Liver (tissue), 9 donors: ENCODE data around the gene CHRNA9. TPM values are rescaled to one million over a fixed set of nuclear protein-coding genes. Genes with fewer than 3 reads are reported as not detected.

ENCODE experiments used
- DNase-seq: peaks from one replicate; pipeline ENCODE4 v3.0.0-alpha.2; 2017; ENCODE audit warnings: low spot score
- H3K27ac ChIP-seq, 2 donors: one replicate each; pipeline ENCODE4 v1.7.0; 2013; ENCODE audit warnings: inconsistent platforms in 2 of 2, low read length in 2 of 2, control low read depth in 1 of 2, low read depth in 1 of 2, mild to moderate bottlenecking in 1 of 2
- H3K27me3 ChIP-seq, 4 donors: one replicate each; pipeline versions ENCODE4 v1.6.1 to v1.7.0; 2013; ENCODE audit warnings: low read length in 3 of 4, inconsistent platforms in 1 of 4, mild to moderate bottlenecking in 1 of 4, moderate library complexity in 1 of 4; ENCODE audit not compliant: control insufficient read depth in 4 of 4, insufficient read depth in 4 of 4
- H3K36me3 ChIP-seq, 4 donors: one replicate each; pipeline versions ENCODE4 v1.6.1 to v1.7.0; 2013; ENCODE audit warnings: low read length in 3 of 4, mild to moderate bottlenecking in 3 of 4, low read depth in 1 of 4, moderate library complexity in 1 of 4; ENCODE audit not compliant: control insufficient read depth in 4 of 4, insufficient read depth in 3 of 4
- H3K4me1 ChIP-seq, 4 donors: one replicate each; pipeline versions ENCODE4 v1.6.1 to v1.7.0; 2013; ENCODE audit warnings: low read length in 3 of 4, mild to moderate bottlenecking in 3 of 4, moderate library complexity in 1 of 4; ENCODE audit not compliant: control insufficient read depth in 4 of 4, insufficient read depth in 4 of 4
- H3K4me3 ChIP-seq, 3 donors: one replicate each; pipeline versions ENCODE4 v1.6.1 to v1.7.0; 2013; ENCODE audit warnings: low read length in 3 of 3, control low read depth in 1 of 3, low read depth in 1 of 3, mild to moderate bottlenecking in 1 of 3
- H3K9ac ChIP-seq, 2 donors: one replicate each; pipeline ENCODE4 v1.7.0; 2013; ENCODE audit warnings: low read length in 2 of 2, mild to moderate bottlenecking in 2 of 2, moderate library complexity in 2 of 2, control low read depth in 1 of 2, low read depth in 1 of 2
- H3K9me3 ChIP-seq, 4 donors: one replicate each; pipeline versions ENCODE4 v1.6.1 to v1.7.0; 2013; ENCODE audit warnings: low read length in 3 of 4; ENCODE audit not compliant: control insufficient read depth in 4 of 4
- ATF3 ChIP-seq: IDR thresholded peaks from 2 replicates; pipeline ENCODE4 v1.6.1; 2016; ENCODE audit warnings: antibody characterized with exemption
- CTCF ChIP-seq: fragments of 150-350 bp; IDR thresholded peaks from 2 replicates; pipeline ENCODE4 v1.5.1; 2017; ENCODE audit warnings: improper control_type of control experiment, low read depth, low read length; ENCODE audit not compliant: missing input control
- EGR1 ChIP-seq, 2 donors: IDR thresholded peaks; 2 replicates each; pipeline ENCODE4 v1.6.1; 2016 to 2018; ENCODE audit warnings: antibody characterized with exemption in 2 of 2, low read depth in 2 of 2
- FOXA1 ChIP-seq: IDR thresholded peaks from 2 replicates; pipeline ENCODE4 v1.6.1; 2016; ENCODE audit warnings: antibody characterized with exemption
- FOXA2 ChIP-seq: IDR thresholded peaks from 2 replicates; pipeline ENCODE4 v1.6.1; 2016; ENCODE audit warnings: antibody characterized with exemption
- GABPA ChIP-seq, 2 donors: IDR thresholded peaks in 1 of 2; conservative IDR thresholded peaks in 1 of 2; 2 replicates each; pipeline ENCODE4 v1.6.1; 2016; ENCODE audit warnings: antibody characterized with exemption in 2 of 2, mild to moderate bottlenecking in 1 of 2, moderate library complexity in 1 of 2
- HNF4A ChIP-seq, 2 donors: conservative IDR thresholded peaks; 2 replicates each; pipeline ENCODE4 v1.6.1; 2016; ENCODE audit warnings: antibody characterized with exemption in 2 of 2, mild to moderate bottlenecking in 2 of 2
- HNF4G ChIP-seq: IDR thresholded peaks from 2 replicates; pipeline ENCODE4 v1.6.1; 2016; ENCODE audit warnings: antibody characterized with exemption
- JUND ChIP-seq, 2 donors: IDR thresholded peaks; 2 replicates each; pipeline ENCODE4 v1.6.1; 2016; ENCODE audit warnings: antibody characterized with exemption in 2 of 2
- MAX ChIP-seq: IDR thresholded peaks from 2 replicates; pipeline ENCODE4 v1.6.1; 2016; ENCODE audit warnings: antibody characterized with exemption
- NR2F2 ChIP-seq: IDR thresholded peaks from 2 replicates; pipeline ENCODE4 v1.6.1; 2016; ENCODE audit warnings: antibody characterized with exemption
- RAD21 ChIP-seq, 2 donors: IDR thresholded peaks; 2 replicates each; pipeline ENCODE4 v1.6.1; 2016; ENCODE audit warnings: antibody characterized with exemption in 2 of 2, mild to moderate bottlenecking in 2 of 2
- SP1 ChIP-seq: IDR thresholded peaks from 2 replicates; pipeline ENCODE4 v1.6.1; 2018; ENCODE audit warnings: antibody characterized with exemption, mild to moderate bottlenecking
- TAF1 ChIP-seq: conservative IDR thresholded peaks from 2 replicates; pipeline ENCODE4 v1.6.1; 2016; ENCODE audit warnings: antibody characterized with exemption, mild to moderate bottlenecking
- YY1 ChIP-seq: IDR thresholded peaks from 2 replicates; pipeline ENCODE4 v1.6.1; 2016; ENCODE audit warnings: antibody characterized with exemption, mild to moderate bottlenecking
- ZBTB33 ChIP-seq: IDR thresholded peaks from 2 replicates; pipeline ENCODE4 v1.6.1; 2016; ENCODE audit warnings: antibody characterized with exemption
- WGBS: extraction: QIAGEN DNeasy Blood & Tissue Kit; methylation state at CpG from one replicate; pipeline ENCODE4 v1.1.7; 2013; 5-methylcytosine and 5-hydroxymethylcytosine counted together
- polyA plus RNA-seq, 2 donors: library from polyadenylated mRNA; stranded (reverse) in 1 of 2; unstranded in 1 of 2; fragments of 200-250 nt in 1 of 2; fragments of >200 nt in 1 of 2; fragmentation: Nextera tagmentation in 1 of 2; extraction: Ambion mirVana in 1 of 2; gene quantifications; one replicate each; pipeline versions ENCODE4 v1.2.1 to v1.2.3, GENCODE V29; 2013 to 2015
- total RNA-seq, 2 donors: library from RNA; depleted of rRNA; stranded (reverse); fragments of >200 nt; gene quantifications; one replicate each; pipeline ENCODE4 v1.2.3, GENCODE V29; 2014
- donor health status: healthy.
- donor health status: healthy.
- donor health status: healthy.
- donor health status: healthy.
- donor health status: healthy.

Gene CHRNA9
- total and polyA plus RNA-seq, 4 donors = not detected

- Histone ChIP-seq H3K9ac (no peak overlapping the region), H3K9me3 (no peaks in the 10 kb centered on the region), H3K27me3 (no peaks in the 10 kb centered on the region), H3K36me3 (no peaks in the 10 kb centered on the region), H3K4me1 (no peaks in the 10 kb centered on the region), H3K4me3 (no peak overlapping the region), H3K27ac (no peak overlapping the region)
- 81% methylated on average over 2 of the region's 2 CpGs for WGBS
- no peak for DNase-seq
- TF ChIP-seq GABPA (IDR thresholded peaks at IDR 0.05 in 1 of 2, conservative IDR thresholded peaks at IDR 0.05 in 1 of 2) = no peak
- TF ChIP-seq TAF1 = no peak
- no peak for TF ChIP-seq FOXA1
- TF ChIP-seq EGR1 (IDR thresholded peaks at IDR 0.05; ENCODE audit: low read depth in 2 of 2) = no peak
- TF ChIP-seq CTCF = no peak
- no peak for TF ChIP-seq ZBTB33
- no peak for TF ChIP-seq ATF3
- TF ChIP-seq FOXA2 = no peak
- TF ChIP-seq MAX = no peak
- no peak for TF ChIP-seq HNF4G
- TF ChIP-seq JUND (IDR thresholded peaks at IDR 0.05) = no peak
- TF ChIP-seq SP1 = no peak
These were observed 12.9 kb downstream of the CHRNA9 start for GRCh38 chr4:40348000-40348399.

- Histone ChIP-seq H3K4me1 (no peaks in the 10 kb centered on the region), H3K4me3 (no peak overlapping the region), H3K27ac (no peak overlapping the region), H3K9ac (no peak overlapping the region), H3K36me3 (no peaks in the 10 kb centered on the region), H3K27me3 (no peaks in the 10 kb centered on the region), H3K9me3 (no peaks in the 10 kb centered on the region)
- 80% methylated on average over 5 of the region's 5 CpGs for WGBS
- TF ChIP-seq JUND (IDR thresholded peaks at IDR 0.05) (no peak), NR2F2 (no peak), HNF4G (no peak), TAF1 (no peak), HNF4A (conservative IDR thresholded peaks at IDR 0.05) (no peak), ZBTB33 (no peak), SP1 (no peak), YY1 (no peak), FOXA1 (no peak), CTCF (no peak), RAD21 (IDR thresholded peaks at IDR 0.05) (no peak)
- DNase-seq = no peak
These were observed 14.5 kb downstream of the CHRNA9 start for GRCh38 chr4:40349561-40350198.
